SU-DHL-6 (cell line): ENCODE measurements around the gene ZNF790.

Source experiments
- H2AFZ ChIP-seq: fragments of 200-600 bp; sonication (generic); 2 replicates; pipeline ENCODE4 v1.6.1; 2014; ENCODE audit warnings: low read depth, mild to moderate bottlenecking, moderate library complexity, mixed read lengths, antibody characterized with exemption, low read length; ENCODE audit not compliant: severe bottlenecking
- H3F3A ChIP-seq: fragments of 200-600 bp; shearing (Covaris generic); 2 replicates; pipeline ENCODE4 v1.6.0; 2016; ENCODE audit warnings: antibody characterized with exemption, mild to moderate bottlenecking; ENCODE audit not compliant: insufficient read depth
- H3K27ac ChIP-seq: fragments of 200-600 bp; sonication (generic); 2 replicates; pipeline ENCODE4 v1.5.1; 2016; ENCODE audit warnings: low read depth, mild to moderate bottlenecking, low read length, moderate library complexity, mixed read lengths
- H3K27me3 ChIP-seq: fragments of 200-600 bp; sonication (generic), shearing (Covaris generic); 2 replicates; pipeline ENCODE4 v1.6.0; 2014; ENCODE audit warnings: mild to moderate bottlenecking, low read length
- H3K36me3 ChIP-seq: fragments of 200-600 bp; sonication (generic); 2 replicates; pipeline ENCODE4 v1.6.1; 2014; ENCODE audit warnings: mild to moderate bottlenecking, low read length, mixed read lengths
- H3K4me2 ChIP-seq: fragments of 300-600, 200-600 bp; shearing (Covaris generic), sonication (generic); 2 replicates; pipeline ENCODE4 v1.6.0; 2014; ENCODE audit warnings: low read length, low read depth, mild to moderate bottlenecking; ENCODE audit not compliant: poor library complexity, severe bottlenecking
- H3K4me3 ChIP-seq: fragments of 200-600 bp; sonication (generic); 2 replicates; pipeline ENCODE4 v1.5.1; 2014; ENCODE audit warnings: antibody characterized with exemption, low read length, mild to moderate bottlenecking, mixed read lengths; ENCODE audit not compliant: insufficient read depth, poor library complexity, severe bottlenecking
- H3K79me2 ChIP-seq: fragments of 200-600 bp; sonication (generic); 2 replicates; pipeline ENCODE4 v1.6.1; 2014; ENCODE audit warnings: mild to moderate bottlenecking, low read length, moderate library complexity; ENCODE audit not compliant: insufficient read depth
- H3K9ac ChIP-seq: fragments of 200-600 bp; sonication (generic); 2 replicates; pipeline ENCODE4 v1.7.0; 2014; ENCODE audit warnings: mild to moderate bottlenecking, low read length
- H3K9me2 ChIP-seq: fragments of 200-600 bp; sonication (generic); replicated peaks from 2 replicates; pipeline ENCODE4 v1.6.1; 2014; ENCODE audit warnings: low read length; ENCODE audit not compliant: insufficient read depth
- H3K9me3 ChIP-seq: fragments of 200-600 bp; sonication (generic); 2 replicates; pipeline ENCODE4 v1.6.1; 2014; ENCODE audit warnings: low read length, mixed read lengths; ENCODE audit not compliant: insufficient read depth
- H4K20me1 ChIP-seq: fragments of 200-600 bp; sonication (generic); 2 replicates; pipeline ENCODE4 v1.6.1; 2014; ENCODE audit warnings: low read depth, mild to moderate bottlenecking, antibody characterized with exemption, low read length, moderate library complexity, mixed read lengths
- EZH2phosphoT487 ChIP-seq: fragments of 200-600 bp; sonication (generic), shearing (Covaris generic); conservative IDR thresholded peaks from 2 replicates; pipeline ENCODE4 v1.6.1; 2018; ENCODE audit warnings: mild to moderate bottlenecking, antibody characterized with exemption, low read length, moderate library complexity, mixed read lengths
- TF ChIP-seq, protein P1 (sequence below): fragments of 200-600 bp; sonication (generic); IDR thresholded peaks from one replicate; pipeline ENCODE4 v1.5.1; 2017; ENCODE audit warnings: antibody characterized with exemption, mild to moderate bottlenecking, low read length, moderate library complexity; ENCODE audit not compliant: insufficient read depth, poor library complexity, severe bottlenecking

ZNF790 gene

DNA sequence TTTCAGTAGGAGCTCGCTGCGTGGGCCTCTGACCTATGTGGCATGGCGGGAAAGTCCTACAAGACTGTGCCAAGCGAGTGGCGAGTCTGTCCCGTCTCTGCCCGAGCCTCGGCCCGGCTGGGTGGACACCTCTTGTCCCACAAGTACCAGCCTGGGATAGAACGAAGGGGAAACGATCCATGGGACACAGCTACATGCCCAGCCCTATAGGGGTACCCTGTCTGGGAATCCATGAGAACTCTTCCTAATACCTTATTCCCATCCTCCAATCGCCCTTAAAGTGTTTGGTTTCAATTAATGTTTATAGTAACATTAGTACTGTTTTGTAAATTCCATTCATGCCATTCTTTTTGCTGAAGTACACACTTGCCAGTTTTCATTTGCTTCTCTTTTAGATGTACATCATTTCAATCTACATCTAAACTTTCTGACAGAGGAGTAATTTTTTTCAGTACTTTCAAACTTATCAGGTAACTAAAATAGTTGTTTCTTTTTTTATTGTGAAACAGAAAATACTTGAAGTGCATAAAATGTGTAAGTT, 667 bp upstream of the ZNF790 start:
- H3K4me2 ChIP-seq = peak overlapping the region; percentile 66

DNA sequence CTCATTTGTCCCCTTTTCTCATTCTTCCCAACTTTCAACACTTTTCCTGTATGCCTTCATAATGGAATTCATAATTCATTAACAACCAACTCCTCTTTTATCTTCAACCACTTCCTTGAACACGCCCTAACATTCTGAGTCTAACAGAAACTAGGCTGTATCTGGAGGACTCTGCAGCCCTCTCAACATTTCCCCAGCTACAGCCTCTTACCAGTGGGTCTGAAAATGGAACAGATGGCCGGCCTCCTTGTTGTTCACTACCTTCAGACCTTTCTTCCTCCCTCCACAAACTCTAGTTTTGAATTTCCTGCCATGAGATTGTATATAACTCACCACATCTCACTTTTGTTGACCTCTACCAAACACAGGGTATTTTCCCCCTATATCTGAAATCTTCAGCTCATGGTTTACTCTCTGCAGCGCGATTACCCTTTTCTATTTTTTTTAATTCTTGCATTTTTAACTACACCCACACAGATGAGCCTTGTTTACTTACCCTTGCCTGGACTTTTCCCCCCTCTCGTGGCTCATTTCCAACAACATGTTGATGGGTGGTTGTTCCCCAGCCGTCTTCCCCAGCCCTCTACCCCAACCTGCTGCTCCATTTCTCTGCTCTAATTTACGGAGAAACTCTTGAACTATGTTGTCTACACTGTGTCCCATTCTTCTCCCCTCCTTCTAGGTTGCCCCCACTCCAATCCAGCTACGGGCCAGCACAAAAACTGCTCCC, 846 bp downstream of the ZNF790 start:
- Histone ChIP-seq H3F3A (no peaks in the 10 kb centered on the region), H3K27ac (no peak overlapping the region), H4K20me1 (no peaks in the 10 kb centered on the region), H3K4me2 (peak overlapping the region; percentile 66), H3K9me3 (peaks cover 16% of the 10 kb centered on the region), H3K79me2 (peaks cover 5% of the 10 kb centered on the region; the same call in 1 of the 2 replicates), H3K9me2 (no peaks in the 10 kb centered on the region), H3K4me3 (peak overlapping the region; percentile 73), H3K9ac (peak overlapping the region; percentile 64), H3K36me3 (peaks cover 21% of the 10 kb centered on the region), H3K27me3 (no peaks in the 10 kb centered on the region), H2AFZ (peak overlapping the region; percentile 86)
- TF ChIP-seq, protein P1, sequence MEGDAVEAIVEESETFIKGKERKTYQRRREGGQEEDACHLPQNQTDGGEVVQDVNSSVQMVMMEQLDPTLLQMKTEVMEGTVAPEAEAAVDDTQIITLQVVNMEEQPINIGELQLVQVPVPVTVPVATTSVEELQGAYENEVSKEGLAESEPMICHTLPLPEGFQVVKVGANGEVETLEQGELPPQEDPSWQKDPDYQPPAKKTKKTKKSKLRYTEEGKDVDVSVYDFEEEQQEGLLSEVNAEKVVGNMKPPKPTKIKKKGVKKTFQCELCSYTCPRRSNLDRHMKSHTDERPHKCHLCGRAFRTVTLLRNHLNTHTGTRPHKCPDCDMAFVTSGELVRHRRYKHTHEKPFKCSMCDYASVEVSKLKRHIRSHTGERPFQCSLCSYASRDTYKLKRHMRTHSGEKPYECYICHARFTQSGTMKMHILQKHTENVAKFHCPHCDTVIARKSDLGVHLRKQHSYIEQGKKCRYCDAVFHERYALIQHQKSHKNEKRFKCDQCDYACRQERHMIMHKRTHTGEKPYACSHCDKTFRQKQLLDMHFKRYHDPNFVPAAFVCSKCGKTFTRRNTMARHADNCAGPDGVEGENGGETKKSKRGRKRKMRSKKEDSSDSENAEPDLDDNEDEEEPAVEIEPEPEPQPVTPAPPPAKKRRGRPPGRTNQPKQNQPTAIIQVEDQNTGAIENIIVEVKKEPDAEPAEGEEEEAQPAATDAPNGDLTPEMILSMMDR = no peak
- TF ChIP-seq EZH2phosphoT487 = no peak

More for the DNA sequence above, 667 bp upstream of the ZNF790 start:
- H2AFZ ChIP-seq = peak overlapping the region; percentile 86
- H3K9ac ChIP-seq = peak overlapping the region; percentile 64
- TF ChIP-seq, protein P1 = no peak
- no peak for TF ChIP-seq EZH2phosphoT487
- no peaks in the 10 kb centered on the region for H3F3A ChIP-seq
- H3K36me3 ChIP-seq = peaks cover 9% of the 10 kb centered on the region
- no peaks in the 10 kb centered on the region for H3K27me3 ChIP-seq
- no peaks in the 10 kb centered on the region; the same call in 1 of the 2 replicates for H3K79me2 ChIP-seq
- H3K27ac ChIP-seq = no peak overlapping the region
- H3K9me3 ChIP-seq = 0 out of 2 replicates have a peak, but pooled peaks cover 6% of the 10 kb centered on the region
- H3K9me2 ChIP-seq = no peaks in the 10 kb centered on the region
- H3K4me3 ChIP-seq = peak overlapping the region; percentile 73
- H4K20me1 ChIP-seq = no peaks in the 10 kb centered on the region

DNA sequence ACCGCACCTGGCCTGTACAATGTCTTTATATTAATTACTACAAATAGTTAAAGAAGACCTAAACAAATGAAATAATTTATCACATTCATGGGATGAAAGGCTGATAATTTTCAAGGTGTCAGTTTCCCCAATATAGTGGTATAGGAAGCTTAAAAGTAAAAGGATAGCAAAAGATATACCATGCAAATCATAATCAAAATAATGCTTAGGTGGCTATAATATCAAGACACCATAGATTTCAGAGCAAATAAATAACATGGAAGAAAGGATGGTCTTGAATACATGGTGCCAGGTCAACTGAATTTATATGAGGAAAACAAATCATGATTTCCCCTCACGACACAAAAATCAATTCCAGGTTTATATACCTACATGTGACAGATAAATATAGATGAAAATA, 4.8 kb downstream of the ZNF790 start:
- peaks cover 14% of the 10 kb centered on the region for H3K79me2 ChIP-seq
- H3K36me3 ChIP-seq = peaks cover 39% of the 10 kb centered on the region
- no peaks in the 10 kb centered on the region for H3K9me2 ChIP-seq
- H3K9me3 ChIP-seq = peaks cover 47% of the 10 kb centered on the region
- H4K20me1 ChIP-seq = no peaks in the 10 kb centered on the region
- H3K27me3 ChIP-seq = no peaks in the 10 kb centered on the region
- no peak overlapping the region for H3K27ac ChIP-seq
- H3F3A ChIP-seq = no peaks in the 10 kb centered on the region
- no peak overlapping the region for H3K9ac ChIP-seq
- H3K4me3 ChIP-seq = no peak overlapping the region
- H2AFZ ChIP-seq = no peak overlapping the region
- TF ChIP-seq, protein P1 = no peak
- TF ChIP-seq EZH2phosphoT487 = no peak
- no peak overlapping the region for H3K4me2 ChIP-seq
